ENCODE data around the gene CISD1. TPM values are rescaled to one million over a fixed set of nuclear protein-coding genes. Genes with fewer than 3 reads are reported as not detected.

Gene CISD1
- polyA plus RNA-seq, 1 donor from 2014 or later: 86.3 TPM

- TF ChIP-seq EZH2 (IDR thresholded peaks at IDR 0.05; ENCODE audit: borderline replicate concordance, insufficient read depth, low read length, poor library complexity, severe bottlenecking): no peak
- no peak for TF ChIP-seq REST (IDR thresholded peaks at IDR 0.05; ENCODE audit: borderline replicate concordance)
- TF ChIP-seq SMC3 (conservative IDR thresholded peaks at IDR 0.05; ENCODE audit: poor library complexity): no peak
- TF ChIP-seq MXI1 (conservative IDR thresholded peaks at IDR 0.05; ENCODE audit: poor library complexity, severe bottlenecking): peak; percentile 73
- TF ChIP-seq TAF1 (IDR thresholded peaks at IDR 0.05; ENCODE audit: low read depth): no peak
- TF ChIP-seq CTCF (IDR thresholded peaks at IDR 0.05; ENCODE audit: poor library complexity, severe bottlenecking): no peak
- TF ChIP-seq EP300 (conservative IDR thresholded peaks at IDR 0.05; ENCODE audit: poor library complexity, severe bottlenecking): no peak
- TF ChIP-seq POLR2AphosphoS5 (IDR thresholded peaks at IDR 0.05): no peak
- TF ChIP-seq RAD21 (conservative IDR thresholded peaks at IDR 0.05): peak; percentile 6
- H3K27ac ChIP-seq (ENCODE audit: low read length): peak overlapping the region; percentile 59
- H3K9ac ChIP-seq (ENCODE audit: low read length): peak overlapping the region; percentile 80
- no peaks in the 10 kb centered on the region for H4K20me1 ChIP-seq (ENCODE audit: insufficient read depth)
- no peaks in the 10 kb centered on the region for H3K9me2 ChIP-seq (ENCODE audit: insufficient read depth, low read length)
- H3F3A ChIP-seq (ENCODE audit: insufficient read depth, low read length, poor library complexity, severe bottlenecking): no peaks in the 10 kb centered on the region
- peaks cover 54% of the 10 kb centered on the region for H3K79me2 ChIP-seq (replicated peaks; ENCODE audit: insufficient read depth, low read length)
- peak overlapping the region; percentile 90 for H3K4me3 ChIP-seq (ENCODE audit: low read length)
- H3K4me2 ChIP-seq (ENCODE audit: low read length): peak overlapping the region; percentile 68
- H2AFZ ChIP-seq (ENCODE audit: low read depth, low read length): peak overlapping the region; percentile 73
- H3K36me3 ChIP-seq (ENCODE audit: insufficient read depth, low read length): no peaks in the 10 kb centered on the region
- H3K27me3 ChIP-seq (ENCODE audit: insufficient read depth, low read depth, low read length): no peaks in the 10 kb centered on the region
- no peaks in the 10 kb centered on the region for H3K9me3 ChIP-seq (ENCODE audit: low read length)
These were observed 1.9 kb upstream of the CISD1 start for GRCh38 chr10:58266826-58267712.

GRCh38 chr10:58267713-58268453 lies 1.1 kb upstream of the CISD1 start, which contains the start of gene IPMK:
IPMK (minus strand) TSS chr10:58267894; CDS start chr10:58267611, 283 bp downstream.
- peak within 1 kb of the TSS; percentile 73 for H2AFZ ChIP-seq (ENCODE audit: low read depth, low read length)
- H3K27ac ChIP-seq (ENCODE audit: low read length): peak within 1 kb of the TSS; percentile 64
- peak within 1 kb of the TSS; percentile 90 for H3K4me3 ChIP-seq (ENCODE audit: low read length)

More at GRCh38 chr10:58267713-58268453, 1.1 kb upstream of the CISD1 start, which contains the start of gene IPMK:
- Histone ChIP-seq H4K20me1 (ENCODE audit: insufficient read depth) (no peaks in the 10 kb centered on the region), H3K79me2 (replicated peaks; ENCODE audit: insufficient read depth, low read length) (peaks cover 46% of the 10 kb centered on the region), H3K9ac (ENCODE audit: low read length) (peak within 1 kb of the TSS; percentile 80), H3K9me3 (ENCODE audit: low read length) (no peaks in the 10 kb centered on the region), H3K27me3 (ENCODE audit: insufficient read depth, low read depth, low read length) (no peaks in the 10 kb centered on the region), H3K9me2 (ENCODE audit: insufficient read depth, low read length) (no peaks in the 10 kb centered on the region), H3F3A (ENCODE audit: insufficient read depth, low read length, poor library complexity, severe bottlenecking) (no peaks in the 10 kb centered on the region), H3K4me2 (ENCODE audit: low read length) (peak within 1 kb of the TSS; percentile 84), H3K36me3 (ENCODE audit: insufficient read depth, low read length) (no peaks in the 10 kb centered on the region)
- TF ChIP-seq REST (IDR thresholded peaks at IDR 0.05; ENCODE audit: borderline replicate concordance) (no peak), CTCF (IDR thresholded peaks at IDR 0.05; ENCODE audit: poor library complexity, severe bottlenecking) (no peak), EZH2 (IDR thresholded peaks at IDR 0.05; ENCODE audit: borderline replicate concordance, insufficient read depth, low read length, poor library complexity, severe bottlenecking) (no peak), TAF1 (IDR thresholded peaks at IDR 0.05; ENCODE audit: low read depth) (peak; percentile 25), EP300 (conservative IDR thresholded peaks at IDR 0.05; ENCODE audit: poor library complexity, severe bottlenecking) (no peak), POLR2AphosphoS5 (IDR thresholded peaks at IDR 0.05) (peak; percentile 81), SMC3 (conservative IDR thresholded peaks at IDR 0.05; ENCODE audit: poor library complexity) (no peak), RAD21 (conservative IDR thresholded peaks at IDR 0.05) (no peak), MXI1 (conservative IDR thresholded peaks at IDR 0.05; ENCODE audit: poor library complexity, severe bottlenecking) (peak; percentile 97)

All from neural cell (in vitro differentiated cells).